H1 (cell line): ENCODE data around the gene C20orf96. TPM values are rescaled to one million over a fixed set of nuclear protein-coding genes. Genes with fewer than 3 reads are reported as not detected.

Experiments
- ASH2L ChIP-seq: fragments of 200-600, 300-600 bp; sonication (generic); IDR thresholded peaks from one replicate; pipeline ENCODE4 v1.7.1; 2017; ENCODE audit warnings: low read length
- BACH1 ChIP-seq: IDR thresholded peaks from 2 replicates; pipeline ENCODE4 v1.6.1; 2012; ENCODE audit warnings: low read length, improper control_type of control experiment
- BCL11A ChIP-seq, 2 experiments: IDR thresholded peaks; one replicate each; pipeline ENCODE4 v1.6.1; 2011; ENCODE audit warnings: low read depth in 2 of 2, low read length in 2 of 2, mild to moderate bottlenecking in 2 of 2
- BRCA1 ChIP-seq: IDR thresholded peaks from 2 replicates; pipeline ENCODE4 v1.6.1; 2012; ENCODE audit warnings: low read depth, low read length, improper control_type of control experiment
- CHD7 ChIP-seq: fragments of 300-600 bp; sonication (generic); IDR thresholded peaks from 2 replicates; pipeline ENCODE4 v1.7.1; 2012; ENCODE audit warnings: low read length, moderate library complexity, mild to moderate bottlenecking, inconsistent platforms; ENCODE audit not compliant: insufficient replicate concordance
- FOSL1 ChIP-seq: IDR thresholded peaks from 2 replicates; pipeline ENCODE4 v1.6.1; 2011; ENCODE audit warnings: mild to moderate bottlenecking, low read depth, low read length, moderate library complexity; ENCODE audit not compliant: insufficient read depth
- KDM4A ChIP-seq: IDR thresholded peaks from one replicate; pipeline ENCODE4 v1.7.1; 2012; ENCODE audit warnings: low read depth, mild to moderate bottlenecking, moderate library complexity, low read length, inconsistent platforms; ENCODE audit not compliant: severe bottlenecking
- MAFK ChIP-seq: IDR thresholded peaks from 2 replicates; pipeline ENCODE4 v1.6.1; 2012; ENCODE audit warnings: low read depth, mild to moderate bottlenecking, improper control_type of control experiment, low read length
- NRF1 ChIP-seq: IDR thresholded peaks from 2 replicates; pipeline ENCODE4 v1.6.1; 2011; ENCODE audit warnings: mild to moderate bottlenecking, low read depth, low read length, improper control_type of control experiment
- SUZ12 ChIP-seq: fragments of 200-600 bp; sonication (generic); IDR thresholded peaks from 2 replicates; pipeline ENCODE4 v1.6.1; 2012; ENCODE audit warnings: mild to moderate bottlenecking, inconsistent platforms, low read length, moderate library complexity, mixed read lengths
- polyA plus RNA-seq, 7 experiments: library from polyadenylated mRNA; depleted of rRNA in 3 of 7; stranded (reverse) in 5 of 7; unstranded in 2 of 7; fragments of >200 nt in 5 of 7; fragments of 200-250 nt in 2 of 7; gene quantifications; 1 replicate in 5 of 7; 2 replicates in 1 of 7; 4 replicates in 1 of 7; pipeline versions ENCODE4 v1.2.1 to v1.2.3, GENCODE V29; 2011 to 2013; ENCODE audit warnings: missing spikeins in 2 of 7, mixed read lengths in 2 of 7
- total RNA-seq: library from RNA; stranded (reverse); fragmentation: NEBNext Ultra II Directional; extraction: Animal tissue kit (Norgen Biotek cat#: 25700); gene quantifications from 2 replicates; pipeline ENCODE4 v1.2.1, GENCODE V29; 2021

The C20orf96 gene
- total and polyA plus RNA-seq, 2 of the 8 experiments (the other 6 are each of a cell fraction or from before 2014, with no cell fraction given) = 19.2 to 21.0 TPM

DNA sequence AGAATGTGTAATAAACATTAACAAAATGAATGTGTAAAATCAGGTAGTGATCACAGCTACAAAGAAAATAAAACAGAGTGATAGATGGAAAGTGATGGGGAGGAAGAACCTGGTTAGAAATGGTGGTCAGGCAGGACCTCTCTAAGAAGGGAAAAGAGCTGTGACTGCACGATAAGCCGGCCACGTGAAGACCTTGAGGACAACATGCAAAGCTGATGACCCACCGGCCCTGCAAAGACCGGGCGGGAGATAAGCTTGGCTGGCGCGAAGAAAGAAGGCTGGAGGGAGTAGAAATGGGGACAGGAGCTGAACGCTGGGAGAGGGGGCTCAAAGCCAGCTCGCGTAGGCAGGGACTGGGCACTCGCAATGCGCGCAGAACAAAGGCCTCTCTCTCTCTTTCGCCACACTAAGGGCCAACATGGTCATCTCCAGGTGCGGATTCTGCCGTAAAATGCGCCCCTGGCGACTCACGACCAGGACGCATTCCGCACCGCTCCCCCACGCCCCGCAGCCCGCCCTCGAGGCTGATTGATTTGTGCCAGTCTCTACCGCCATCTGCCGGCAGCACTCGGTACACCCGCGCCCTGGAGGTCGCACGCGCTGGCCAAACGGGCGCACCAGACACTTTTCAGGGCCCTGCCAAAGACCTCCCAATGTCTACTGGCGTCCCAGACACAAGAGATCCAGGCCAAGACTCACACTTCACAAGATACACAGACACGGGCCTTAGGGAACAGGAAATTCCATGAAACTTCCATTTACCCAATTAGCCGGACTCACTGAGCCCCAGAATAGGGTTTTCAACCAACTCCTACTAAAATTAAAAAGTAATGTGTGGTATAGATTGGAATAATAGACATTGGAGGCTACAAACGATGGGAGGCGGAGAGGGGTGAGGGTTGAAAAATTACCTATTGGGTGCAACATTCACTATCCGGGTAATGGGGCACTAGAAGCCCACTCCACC, 23.7 kb downstream of the C20orf96 start (continued):
- no peak for TF ChIP-seq NRF1
- TF ChIP-seq ASH2L = peak; percentile 44
- 0 out of 2 replicates have a peak, but pooled peaks have one; percentile 10 for TF ChIP-seq BACH1
- no peak for TF ChIP-seq MAFK
- TF ChIP-seq FOSL1 = no peak
- no peak for TF ChIP-seq CHD7
- no peak for TF ChIP-seq SUZ12
- TF ChIP-seq BRCA1 = no peak
- peak; percentile 87 for TF ChIP-seq KDM4A
- TF ChIP-seq BCL11A (IDR thresholded peaks at IDR 0.05; ENCODE audit: low read depth in 2 of 2, low read length in 2 of 2) = no peak
